Measurements from ENCODE around the gene AP4M1. TPM values are rescaled to one million over a fixed set of nuclear protein-coding genes. Genes with fewer than 3 reads are reported as not detected.

The AP4M1 gene
- total and polyA plus RNA-seq, 9 of the 15 experiments (the other 6 are each of a cell fraction or from before 2014, with no cell fraction given), result 1.3 to 30.9 (median 14.1) TPM

GRCh38 chr7:100154651-100155491 is 53.4 kb downstream of the AP4M1 start (continued):
- TF ChIP-seq, protein P1, sequence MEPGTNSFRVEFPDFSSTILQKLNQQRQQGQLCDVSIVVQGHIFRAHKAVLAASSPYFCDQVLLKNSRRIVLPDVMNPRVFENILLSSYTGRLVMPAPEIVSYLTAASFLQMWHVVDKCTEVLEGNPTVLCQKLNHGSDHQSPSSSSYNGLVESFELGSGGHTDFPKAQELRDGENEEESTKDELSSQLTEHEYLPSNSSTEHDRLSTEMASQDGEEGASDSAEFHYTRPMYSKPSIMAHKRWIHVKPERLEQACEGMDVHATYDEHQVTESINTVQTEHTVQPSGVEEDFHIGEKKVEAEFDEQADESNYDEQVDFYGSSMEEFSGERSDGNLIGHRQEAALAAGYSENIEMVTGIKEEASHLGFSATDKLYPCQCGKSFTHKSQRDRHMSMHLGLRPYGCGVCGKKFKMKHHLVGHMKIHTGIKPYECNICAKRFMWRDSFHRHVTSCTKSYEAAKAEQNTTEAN (CRISPR knock-in tag; IDR thresholded peaks at IDR 0.05), result no peak
- TF ChIP-seq POLR2A (conservative IDR thresholded peaks at IDR 0.05) (peak; percentile 21; the same call in 1 of the 2 replicates), NCOA4 (IDR thresholded peaks at IDR 0.05; ENCODE audit: partially characterized antibody) (no peak), RBFOX2 (IDR thresholded peaks at IDR 0.05; ENCODE audit: low read depth, low read length) (peak; percentile 79), ESRRA (IDR thresholded peaks at IDR 0.05; ENCODE audit: borderline replicate concordance, low read depth) (no peak), PHF20 (IDR thresholded peaks at IDR 0.05; ENCODE audit: partially characterized antibody) (no peak), ID3 (CRISPR knock-in tag; IDR thresholded peaks at IDR 0.05) (no peak), ID3 (tag; IDR thresholded peaks at IDR 0.05) (no peak), ZBTB2 (IDR thresholded peaks at IDR 0.05) (no peak), SREBF2 (CRISPR knock-in tag; IDR thresholded peaks at IDR 0.05) (no peak), LARP7 (IDR thresholded peaks at IDR 0.05) (no peak), BHLHE40 (IDR thresholded peaks at IDR 0.05; ENCODE audit: low read length) (no peak), ZSCAN29 (IDR thresholded peaks at IDR 0.05) (no peak), EP300 (IDR thresholded peaks at IDR 0.05; ENCODE audit: low read length) (no peak), ZBTB8A (IDR thresholded peaks at IDR 0.05; ENCODE audit: partially characterized antibody) (no peak), DDX20 (tag; IDR thresholded peaks at IDR 0.05; ENCODE audit: low read depth) (no peak), ZNF561 (CRISPR knock-in tag; conservative IDR thresholded peaks at IDR 0.05) (no peak), POLR2G (IDR thresholded peaks at IDR 0.05; ENCODE audit: low read depth, low read length) (peak; percentile 78; the same call in 1 of the 2 replicates), THRA (IDR thresholded peaks at IDR 0.05) (no peak), MECOM (CRISPR knock-in tag; IDR thresholded peaks at IDR 0.05) (no peak), HNRNPL (IDR thresholded peaks at IDR 0.05; ENCODE audit: low read depth, low read length) (no peak), PHF21A (IDR thresholded peaks at IDR 0.05; ENCODE audit: borderline replicate concordance, low read depth) (no peak), FIP1L1 (IDR thresholded peaks at IDR 0.05; ENCODE audit: low read depth, low read length, poor library complexity, severe bottlenecking) (peak; percentile 29)
- TF ChIP-seq, protein P2, sequence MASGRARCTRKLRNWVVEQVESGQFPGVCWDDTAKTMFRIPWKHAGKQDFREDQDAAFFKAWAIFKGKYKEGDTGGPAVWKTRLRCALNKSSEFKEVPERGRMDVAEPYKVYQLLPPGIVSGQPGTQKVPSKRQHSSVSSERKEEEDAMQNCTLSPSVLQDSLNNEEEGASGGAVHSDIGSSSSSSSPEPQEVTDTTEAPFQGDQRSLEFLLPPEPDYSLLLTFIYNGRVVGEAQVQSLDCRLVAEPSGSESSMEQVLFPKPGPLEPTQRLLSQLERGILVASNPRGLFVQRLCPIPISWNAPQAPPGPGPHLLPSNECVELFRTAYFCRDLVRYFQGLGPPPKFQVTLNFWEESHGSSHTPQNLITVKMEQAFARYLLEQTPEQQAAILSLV (tag; IDR thresholded peaks at IDR 0.05), result no peak

Data from K562 (cell line).